RWPE2 (cell line): ENCODE data around the gene CAPZB.
"Not testable (repeated sequence)": the region's sequence is repeated elsewhere in the genome, so short reads cannot be mapped to it uniquely, and the experiment has no call there.

Source experiments
- ATAC-seq: fragments of 200-7000 bp; cut with Tn5 transposase; 3 replicates; pipeline ENCODE4 v1.9.1; 2021; ENCODE audit warnings: low read depth
- DNase-seq: peaks from one replicate; pipeline ENCODE4 v3.0.0-alpha.2; 2020; ENCODE audit warnings: low spot score
- H3K27ac ChIP-seq: fragments of 450-650 bp; 2 replicates; pipeline ENCODE4 v1.5.1; 2017; ENCODE audit warnings: mild to moderate bottlenecking; ENCODE audit not compliant: poor library complexity, severe bottlenecking
- H3K27me3 ChIP-seq: fragments of 250-450 bp; sonication (Bioruptor Pico); 2 replicates; pipeline ENCODE4 v1.5.1; 2021; ENCODE audit warnings: mild to moderate bottlenecking, moderate library complexity; ENCODE audit not compliant: insufficient read depth, poor library complexity, severe bottlenecking
- H3K36me3 ChIP-seq: fragments of 250-450 bp; sonication (Bioruptor Pico); 2 replicates; pipeline ENCODE4 v1.5.1; 2020; ENCODE audit warnings: low read depth, mild to moderate bottlenecking, moderate library complexity
- H3K4me1 ChIP-seq: fragments of 250-450 bp; sonication (Bioruptor Pico); 2 replicates; pipeline ENCODE4 v1.5.1; 2021; ENCODE audit warnings: mild to moderate bottlenecking, moderate library complexity; ENCODE audit not compliant: insufficient read depth, poor library complexity, severe bottlenecking
- H3K4me3 ChIP-seq: fragments of 250-450 bp; sonication (Bioruptor Pico); 2 replicates; pipeline ENCODE4 v1.5.1; 2021; ENCODE audit warnings: mild to moderate bottlenecking, moderate library complexity; ENCODE audit not compliant: severe bottlenecking
- H3K9me3 ChIP-seq: fragments of 250-450 bp; sonication (Bioruptor Pico); 2 replicates; pipeline ENCODE4 v1.5.1; 2021; ENCODE audit warnings: mild to moderate bottlenecking, moderate library complexity; ENCODE audit not compliant: severe bottlenecking
- CTCF ChIP-seq: fragments of 450-650 bp; IDR thresholded peaks from one replicate; pipeline ENCODE4 v1.5.1; 2017; ENCODE audit warnings: mild to moderate bottlenecking, moderate library complexity; ENCODE audit not compliant: poor library complexity, severe bottlenecking

Gene CAPZB

GRCh38 chr1:19307794-19308508, 177.4 kb downstream of the CAPZB start:
- ATAC-seq = no peak
- Histone ChIP-seq H3K27me3 (no peaks in the 10 kb centered on the region), H3K9me3 (no peaks in the 10 kb centered on the region), H3K4me3 (no peak overlapping the region), H3K27ac (no peak overlapping the region), H3K4me1 (peaks cover 3% of the 10 kb centered on the region), H3K36me3 (peaks cover 34% of the 10 kb centered on the region)
- no peak for TF ChIP-seq CTCF
- peak; percentile 31 for DNase-seq

- H3K4me1 ChIP-seq = peaks cover 3% of the 10 kb centered on the region
- no peak overlapping the region for H3K27ac ChIP-seq
- H3K9me3 ChIP-seq = no peaks in the 10 kb centered on the region
- TF ChIP-seq CTCF = no peak
- H3K36me3 ChIP-seq = peaks cover 39% of the 10 kb centered on the region
- DNase-seq = peak; percentile 46
- H3K4me3 ChIP-seq = no peak overlapping the region
- H3K27me3 ChIP-seq = no peaks in the 10 kb centered on the region
- no peak for ATAC-seq
Observed at GRCh38 chr1:19306941-19307340, 178.4 kb downstream of the CAPZB start.

- Histone ChIP-seq H3K4me3 (no peak overlapping the region), H3K4me1 (peaks cover 3% of the 10 kb centered on the region), H3K9me3 (no peaks in the 10 kb centered on the region), H3K27ac (no peak overlapping the region), H3K36me3 (peaks cover 39% of the 10 kb centered on the region), H3K27me3 (no peaks in the 10 kb centered on the region)
- no peak for TF ChIP-seq CTCF
- peak; percentile 41 for DNase-seq
- ATAC-seq = no peak
Observed at GRCh38 chr1:19305880-19306279, 179.5 kb downstream of the CAPZB start.

GRCh38 chr1:19304081-19304480, 181.3 kb downstream of the CAPZB start:
- not testable (repeated sequence) for H3K9me3 ChIP-seq, H3K27ac ChIP-seq, H3K27me3 ChIP-seq, DNase-seq, H3K4me3 ChIP-seq, H3K4me1 ChIP-seq, ATAC-seq
- peaks cover 39% of the 10 kb centered on the region for H3K36me3 ChIP-seq

GRCh38 chr1:19300211-19300610, 185.1 kb downstream of the CAPZB start:
- Histone ChIP-seq H3K36me3 (peaks cover 21% of the 10 kb centered on the region; the same call in 1 of the 2 replicates), H3K4me3 (no peak overlapping the region), H3K9me3 (no peaks in the 10 kb centered on the region), H3K27me3 (no peaks in the 10 kb centered on the region), H3K4me1 (no peaks in the 10 kb centered on the region), H3K27ac (no peak overlapping the region)
- no peak for DNase-seq
- no peak for TF ChIP-seq CTCF
- ATAC-seq = 0 out of 3 replicates have a peak, but pooled peaks have one; percentile 23
